Measurements from ENCODE around the gene HYOU1. TPM values are rescaled to one million over a fixed set of nuclear protein-coding genes. Genes with fewer than 3 reads are reported as not detected.
"Not testable (repeated sequence)": the region's sequence is repeated elsewhere in the genome, so short reads cannot be mapped to it uniquely, and the experiment has no call there.

HYOU1 gene
- total RNA-seq, 1 experiment from 2014 or later: 74.1 TPM

GRCh38 chr11:119027561-119028345 is 29.3 kb downstream of the HYOU1 start:
- in situ Hi-C loops (cut with HindIII; ENCODE audit: low pct_unique_long_range_greater_than_20kb, low sequenced_read_pairs): no loop called here
- no peak for DNase-seq (ENCODE audit: low read depth)

DNA sequence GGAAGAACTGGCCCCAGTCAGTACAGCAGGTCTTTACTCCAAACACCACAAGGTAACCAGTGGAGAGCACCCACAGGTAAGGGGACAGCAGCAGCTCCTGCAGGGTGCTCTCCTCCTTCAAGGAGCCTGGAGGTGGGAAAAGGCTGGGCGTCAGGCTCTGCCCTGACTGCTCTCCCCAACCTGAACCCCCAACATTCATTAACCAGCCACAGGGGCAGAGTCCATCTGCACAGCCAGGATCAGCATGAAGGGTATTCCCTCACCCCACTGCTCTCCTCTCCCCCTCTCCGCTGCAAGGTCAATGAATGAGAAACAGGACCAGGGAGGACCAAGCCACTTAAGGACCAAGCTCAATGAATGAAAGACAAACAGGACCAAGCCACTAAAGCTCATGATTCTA is 30.0 kb downstream of the HYOU1 start:
- in situ Hi-C loops (cut with HindIII; ENCODE audit: low pct_unique_long_range_greater_than_20kb, low sequenced_read_pairs): no loop called here
- DNase-seq (ENCODE audit: low read depth): no peak

GRCh38 chr11:119025978-119026766 is 30.8 kb downstream of the HYOU1 start:
- in situ Hi-C loops (cut with HindIII; ENCODE audit: low pct_unique_long_range_greater_than_20kb, low sequenced_read_pairs): no loop called here
- DNase-seq (ENCODE audit: low read depth): no peak

- in situ Hi-C loops (cut with HindIII; ENCODE audit: low pct_unique_long_range_greater_than_20kb, low sequenced_read_pairs): no loop called here
- DNase-seq (ENCODE audit: low read depth): no peak
These were observed 31.5 kb downstream of the HYOU1 start for GRCh38 chr11:119025541-119025940.

DNA sequence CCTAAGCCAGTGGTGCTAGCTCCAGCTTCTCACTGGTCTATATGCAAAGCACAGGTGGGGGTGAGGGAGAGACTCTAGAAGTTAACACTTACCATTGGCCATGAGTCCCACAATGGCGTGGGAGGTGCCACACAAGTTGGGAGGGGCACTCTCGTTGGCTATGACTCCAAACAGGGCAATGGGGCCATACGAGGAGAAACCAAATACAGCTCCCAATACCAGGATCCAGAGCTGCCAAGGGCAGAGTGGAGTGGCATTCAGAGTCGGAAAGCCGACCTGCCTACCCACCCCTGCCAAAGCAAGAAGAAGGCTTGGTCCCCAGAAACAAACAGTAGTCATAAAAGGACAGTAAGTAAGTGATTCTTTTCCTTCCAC is 31.9 kb downstream of the HYOU1 start:
- in situ Hi-C loops (cut with HindIII; ENCODE audit: low pct_unique_long_range_greater_than_20kb, low sequenced_read_pairs): no loop called here
- DNase-seq (ENCODE audit: low read depth): no peak

GRCh38 chr11:119024430-119025098 is 32.4 kb downstream of the HYOU1 start:
- in situ Hi-C loops (cut with HindIII; ENCODE audit: low pct_unique_long_range_greater_than_20kb, low sequenced_read_pairs): no loop called here
- no peak for DNase-seq (ENCODE audit: low read depth)

DNA sequence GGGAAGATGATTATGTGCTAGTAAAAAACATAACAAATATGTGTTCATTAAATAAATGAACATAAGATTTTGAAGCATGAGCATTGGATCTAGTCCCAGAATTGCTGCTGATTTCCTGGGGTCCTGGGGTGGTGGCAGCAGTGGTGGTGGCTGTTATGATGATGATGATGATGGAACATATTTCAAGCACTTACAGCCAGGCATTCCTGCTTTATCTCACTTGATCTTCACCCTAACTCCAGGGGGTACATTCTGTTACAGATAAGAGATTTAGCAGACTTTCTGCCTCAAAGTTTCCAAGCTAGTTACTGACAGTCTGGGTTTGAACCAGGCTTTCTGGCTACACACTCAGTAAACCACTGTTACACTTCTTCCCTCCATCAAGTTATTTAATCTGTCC is 33.3 kb downstream of the HYOU1 start:
- in situ Hi-C loops (cut with HindIII; ENCODE audit: low pct_unique_long_range_greater_than_20kb, low sequenced_read_pairs): no loop called here
- DNase-seq (ENCODE audit: low read depth): no peak

DNA sequence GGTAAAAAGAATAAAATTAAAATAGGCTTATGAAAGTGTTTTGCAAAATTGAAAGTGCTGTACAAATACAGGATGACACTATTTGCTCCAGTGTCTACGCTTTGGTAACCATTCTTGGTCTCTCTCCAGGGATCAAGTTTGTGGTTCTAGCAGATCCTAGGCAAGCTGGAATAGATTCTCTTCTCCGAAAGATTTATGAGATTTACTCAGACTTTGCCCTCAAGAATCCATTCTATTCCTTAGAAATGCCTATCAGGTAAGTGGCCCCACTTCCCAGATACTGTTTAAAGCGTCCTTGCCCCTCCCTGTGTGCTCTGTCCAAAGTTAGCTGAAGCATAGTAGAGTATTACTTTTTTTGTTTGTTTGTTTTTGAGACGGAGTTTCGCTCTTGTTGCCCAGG is 35.4 kb downstream of the HYOU1 start:
- DNase-seq (ENCODE audit: low read depth): no peak
- in situ Hi-C loops (cut with HindIII; ENCODE audit: low pct_unique_long_range_greater_than_20kb, low sequenced_read_pairs): no loop called here

- in situ Hi-C loops (cut with HindIII; ENCODE audit: low pct_unique_long_range_greater_than_20kb, low sequenced_read_pairs): no loop called here
- DNase-seq (ENCODE audit: low read depth): no peak
These were observed 37.0 kb downstream of the HYOU1 start for GRCh38 chr11:119019996-119020395.

GRCh38 chr11:119018074-119018938 is 38.7 kb downstream of the HYOU1 start, which contains the start of the genes RPS25 and TRAPPC4:
RPS25 (minus strand) TSS chr11:119018343; CDS start chr11:119018284, 59 bp downstream.
TRAPPC4 (plus strand) TSS chr11:119018766; CDS start chr11:119018796, 30 bp downstream.
- DNase-seq (ENCODE audit: low read depth): peak; percentile 91
- in situ Hi-C loops (cut with HindIII; ENCODE audit: low pct_unique_long_range_greater_than_20kb, low sequenced_read_pairs): no loop called here

DNA sequence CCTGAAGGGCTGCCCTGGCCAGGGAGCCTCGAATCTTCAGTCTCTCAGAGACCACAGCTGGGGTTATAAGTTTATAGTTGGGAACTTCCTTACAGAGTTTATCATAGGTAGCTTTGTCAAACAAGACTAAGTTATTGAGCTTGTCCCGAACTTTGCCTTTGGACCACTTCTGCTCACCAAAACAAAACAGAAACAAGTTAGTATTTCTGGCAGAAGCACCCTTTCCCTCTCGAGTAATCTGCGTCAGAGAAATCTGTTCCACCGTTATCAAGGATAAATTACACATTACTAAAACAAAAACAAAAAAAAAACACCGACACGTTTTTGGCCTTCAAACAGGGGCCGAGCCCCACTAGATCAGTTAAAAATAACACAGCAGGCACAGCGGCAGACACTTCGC is 39.6 kb downstream of the HYOU1 start:
- in situ Hi-C loops (cut with HindIII; ENCODE audit: low pct_unique_long_range_greater_than_20kb, low sequenced_read_pairs); DNase-seq (ENCODE audit: low read depth): not testable (repeated sequence)

DNA sequence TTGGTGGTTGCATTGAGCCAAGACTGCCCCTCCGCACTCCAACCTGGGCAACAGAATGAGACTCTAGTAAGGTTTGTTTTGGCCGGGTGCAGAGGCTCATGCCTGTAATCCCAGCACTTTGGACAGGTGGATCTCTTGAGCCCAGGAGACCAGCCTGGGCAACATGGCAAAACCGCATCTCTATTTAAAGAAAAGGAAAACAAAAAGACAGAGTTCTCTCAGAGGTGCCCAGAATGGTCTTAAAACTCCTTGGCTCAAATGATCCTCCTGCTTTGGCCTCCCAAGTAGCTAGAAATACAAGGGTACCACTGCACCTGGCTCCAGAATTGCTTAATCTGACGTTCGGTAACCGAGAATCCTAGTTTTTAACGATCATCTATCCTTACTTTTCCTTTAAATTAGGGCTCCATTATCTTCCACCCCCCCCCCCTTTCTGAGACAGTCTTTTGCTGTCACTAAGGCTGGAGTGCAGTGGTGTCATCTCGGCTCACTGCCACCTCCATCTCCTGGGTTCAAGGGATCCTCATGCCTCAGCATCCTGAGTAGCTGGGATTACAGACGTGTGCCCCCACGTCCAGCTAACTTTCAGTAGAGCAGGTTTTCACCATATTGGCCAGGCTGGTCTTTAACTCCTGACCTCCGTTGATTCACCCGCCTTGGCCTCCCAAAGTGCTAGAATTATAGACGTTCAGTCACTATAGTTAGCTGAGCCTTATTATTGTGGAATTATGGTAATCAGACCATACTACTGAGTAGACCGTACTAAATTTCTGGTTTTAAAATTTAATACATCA is 40.6 kb downstream of the HYOU1 start:
- no peak for DNase-seq (ENCODE audit: low read depth)
- in situ Hi-C loops (cut with HindIII; ENCODE audit: low pct_unique_long_range_greater_than_20kb, low sequenced_read_pairs): no loop called here

DNA sequence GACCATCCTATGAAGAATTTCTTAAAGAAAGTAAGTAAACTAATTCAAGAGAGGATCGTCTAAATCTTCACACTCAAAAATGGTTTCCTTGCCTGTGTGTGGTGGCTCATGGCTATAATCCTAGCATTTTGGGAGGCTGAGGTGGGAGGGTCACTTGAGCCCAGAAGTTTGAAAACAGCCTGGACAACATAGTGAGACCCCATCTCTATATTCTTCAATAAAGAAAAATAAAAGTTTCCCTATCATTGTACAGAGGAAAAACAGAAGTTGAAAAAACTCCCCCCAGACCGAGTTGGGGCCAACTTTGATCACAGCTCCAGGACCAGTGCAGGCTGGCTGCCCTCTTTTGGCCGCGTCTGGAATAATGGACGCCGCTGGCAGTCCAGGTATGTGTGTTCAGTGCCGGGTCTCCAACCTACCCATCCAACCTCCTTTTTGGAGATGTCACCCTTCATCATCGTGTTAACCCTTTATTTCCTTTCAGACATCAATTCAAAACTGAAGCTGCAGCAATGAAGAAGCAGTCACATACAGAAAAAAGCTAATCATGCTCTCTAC is 41.9 kb downstream of the HYOU1 start:
- DNase-seq (ENCODE audit: low read depth): no peak
- in situ Hi-C loops (cut with HindIII; ENCODE audit: low pct_unique_long_range_greater_than_20kb, low sequenced_read_pairs): no loop called here

- no peak for DNase-seq (ENCODE audit: low read depth)
These were observed 42.6 kb downstream of the HYOU1 start for GRCh38 chr11:119014209-119014924.

DNA sequence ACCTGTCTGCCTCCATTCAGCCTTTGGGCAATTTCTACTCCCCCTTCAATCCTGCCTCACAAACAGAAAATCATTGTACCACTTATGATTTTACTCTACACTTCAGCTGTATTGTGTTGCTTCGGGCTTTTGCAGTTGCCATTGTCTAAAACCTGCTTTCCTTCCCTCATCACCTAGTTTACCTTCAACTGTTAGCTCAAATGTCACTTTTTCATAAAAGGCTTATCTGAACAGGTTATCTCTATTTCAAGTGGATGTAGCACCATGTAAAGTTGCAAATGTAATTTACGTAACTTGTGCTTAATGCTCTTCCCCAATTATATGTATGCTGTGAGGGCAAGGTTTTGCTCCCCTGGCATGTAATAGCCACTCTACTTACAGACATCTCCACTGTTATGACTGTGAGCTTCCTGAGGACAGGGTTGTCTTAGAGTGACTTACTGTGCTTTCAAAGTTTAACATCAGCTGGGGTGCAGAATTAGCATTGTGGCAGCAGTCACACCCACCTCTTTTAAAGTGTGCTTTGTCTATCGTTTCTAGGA is 44.3 kb downstream of the HYOU1 start:
- in situ Hi-C loops (cut with HindIII; ENCODE audit: low pct_unique_long_range_greater_than_20kb, low sequenced_read_pairs): no loop called here
- DNase-seq (ENCODE audit: low read depth): no peak

More at GRCh38 chr11:119014209-119014924, 42.6 kb downstream of the HYOU1 start:
- in situ Hi-C loops (cut with HindIII; ENCODE audit: low pct_unique_long_range_greater_than_20kb, low sequenced_read_pairs): no loop called here

DNA sequence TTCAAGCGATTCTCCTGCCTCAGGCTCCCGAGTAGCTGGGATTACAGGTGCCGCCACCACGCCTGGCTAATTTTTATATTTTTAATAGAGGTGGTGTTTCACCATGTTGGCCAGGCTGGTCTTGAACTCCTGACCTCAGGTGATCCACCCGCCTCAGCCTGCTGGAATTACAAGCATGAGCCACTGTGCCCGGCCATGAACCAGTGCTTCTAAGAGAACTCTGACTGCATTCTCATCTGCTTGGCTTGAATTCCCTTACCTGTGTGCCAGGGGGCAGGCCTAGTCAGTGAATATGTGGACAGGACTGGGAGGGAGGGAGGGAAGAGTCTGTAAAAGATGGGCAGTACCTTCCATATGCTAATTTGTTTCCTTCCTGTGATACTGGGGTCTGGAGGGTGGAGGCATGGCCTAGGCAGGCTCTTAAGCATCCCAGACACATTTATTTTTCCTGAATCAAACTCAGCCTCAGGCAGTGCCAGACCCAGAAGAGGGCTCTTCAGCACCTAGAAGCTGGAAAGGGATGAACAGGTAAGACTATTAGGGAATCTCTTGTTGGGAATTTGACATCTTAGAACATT is 45.4 kb downstream of the HYOU1 start:
- in situ Hi-C loops (cut with HindIII; ENCODE audit: low pct_unique_long_range_greater_than_20kb, low sequenced_read_pairs): no loop called here
- DNase-seq (ENCODE audit: low read depth): no peak

Measured in Caki2 (cell line).